ENCODE data around the gene AMBN. TPM values are rescaled to one million over a fixed set of nuclear protein-coding genes. Genes with fewer than 3 reads are reported as not detected.

AMBN gene
- total and polyA plus RNA-seq, 2 experiments from 2014 or later: not detected

DNA sequence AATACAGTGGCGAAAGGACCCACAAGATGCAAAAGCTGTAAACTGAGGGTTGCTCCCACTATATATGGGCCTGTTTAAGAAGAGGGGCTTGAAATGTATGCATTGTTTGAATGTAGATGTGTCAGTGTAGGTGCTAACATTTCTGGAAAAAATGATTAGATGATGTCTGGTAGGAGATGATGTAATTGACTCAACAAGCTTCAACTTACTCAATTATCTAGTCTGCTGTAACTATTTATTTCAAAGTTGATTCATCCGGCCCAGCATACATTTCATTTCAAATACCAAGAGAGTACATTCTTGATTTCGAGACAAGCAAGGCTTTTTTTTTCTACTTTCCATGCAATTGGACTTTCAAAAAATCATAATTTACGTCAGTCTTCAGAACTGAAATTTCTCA lies 27.2 kb downstream of the AMBN start:
- H3K9me2 ChIP-seq (ENCODE audit: insufficient read depth): no peaks in the 10 kb centered on the region
- H3K4me1 Mint-ChIP-seq: no peaks in the 10 kb centered on the region; the same call in 2 of the 3 replicates
- no peaks in the 10 kb centered on the region for H3K27me3 Mint-ChIP-seq (ENCODE audit: insufficient read depth, low read depth, poor library complexity)
- no peak overlapping the region for H2AFZ ChIP-seq
- no peak overlapping the region for H3K4me3 Mint-ChIP-seq
- TF ChIP-seq REST (IDR thresholded peaks at IDR 0.05; ENCODE audit: unreplicated experiment) (no peak), JUNB (IDR thresholded peaks at IDR 0.05; ENCODE audit: unreplicated experiment) (no peak), STAT1 (IDR thresholded peaks at IDR 0.05; ENCODE audit: unreplicated experiment) (no peak), NANOG (IDR thresholded peaks at IDR 0.05; ENCODE audit: borderline replicate concordance) (no peak), EZH2phosphoT487 (IDR thresholded peaks at IDR 0.05; ENCODE audit: unreplicated experiment) (no peak), ZNF331 (CRISPR knock-in tag; IDR thresholded peaks at IDR 0.05; ENCODE audit: low read depth) (no peak), ZNF114 (CRISPR knock-in tag; IDR thresholded peaks at IDR 0.05) (no peak), CREB1 (CRISPR knock-in tag; IDR thresholded peaks at IDR 0.05; ENCODE audit: low read depth) (no peak), POLR2AphosphoS5 (IDR thresholded peaks at IDR 0.05; ENCODE audit: low read depth) (no peak), EZH2 (IDR thresholded peaks at IDR 0.05; ENCODE audit: low read depth, unreplicated experiment) (no peak)
- TF ChIP-seq, protein P1, sequence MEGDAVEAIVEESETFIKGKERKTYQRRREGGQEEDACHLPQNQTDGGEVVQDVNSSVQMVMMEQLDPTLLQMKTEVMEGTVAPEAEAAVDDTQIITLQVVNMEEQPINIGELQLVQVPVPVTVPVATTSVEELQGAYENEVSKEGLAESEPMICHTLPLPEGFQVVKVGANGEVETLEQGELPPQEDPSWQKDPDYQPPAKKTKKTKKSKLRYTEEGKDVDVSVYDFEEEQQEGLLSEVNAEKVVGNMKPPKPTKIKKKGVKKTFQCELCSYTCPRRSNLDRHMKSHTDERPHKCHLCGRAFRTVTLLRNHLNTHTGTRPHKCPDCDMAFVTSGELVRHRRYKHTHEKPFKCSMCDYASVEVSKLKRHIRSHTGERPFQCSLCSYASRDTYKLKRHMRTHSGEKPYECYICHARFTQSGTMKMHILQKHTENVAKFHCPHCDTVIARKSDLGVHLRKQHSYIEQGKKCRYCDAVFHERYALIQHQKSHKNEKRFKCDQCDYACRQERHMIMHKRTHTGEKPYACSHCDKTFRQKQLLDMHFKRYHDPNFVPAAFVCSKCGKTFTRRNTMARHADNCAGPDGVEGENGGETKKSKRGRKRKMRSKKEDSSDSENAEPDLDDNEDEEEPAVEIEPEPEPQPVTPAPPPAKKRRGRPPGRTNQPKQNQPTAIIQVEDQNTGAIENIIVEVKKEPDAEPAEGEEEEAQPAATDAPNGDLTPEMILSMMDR (conservative IDR thresholded peaks at IDR 0.05; ENCODE audit: low read depth in 2 of 2): no peak
- TF ChIP-seq, protein P2, sequence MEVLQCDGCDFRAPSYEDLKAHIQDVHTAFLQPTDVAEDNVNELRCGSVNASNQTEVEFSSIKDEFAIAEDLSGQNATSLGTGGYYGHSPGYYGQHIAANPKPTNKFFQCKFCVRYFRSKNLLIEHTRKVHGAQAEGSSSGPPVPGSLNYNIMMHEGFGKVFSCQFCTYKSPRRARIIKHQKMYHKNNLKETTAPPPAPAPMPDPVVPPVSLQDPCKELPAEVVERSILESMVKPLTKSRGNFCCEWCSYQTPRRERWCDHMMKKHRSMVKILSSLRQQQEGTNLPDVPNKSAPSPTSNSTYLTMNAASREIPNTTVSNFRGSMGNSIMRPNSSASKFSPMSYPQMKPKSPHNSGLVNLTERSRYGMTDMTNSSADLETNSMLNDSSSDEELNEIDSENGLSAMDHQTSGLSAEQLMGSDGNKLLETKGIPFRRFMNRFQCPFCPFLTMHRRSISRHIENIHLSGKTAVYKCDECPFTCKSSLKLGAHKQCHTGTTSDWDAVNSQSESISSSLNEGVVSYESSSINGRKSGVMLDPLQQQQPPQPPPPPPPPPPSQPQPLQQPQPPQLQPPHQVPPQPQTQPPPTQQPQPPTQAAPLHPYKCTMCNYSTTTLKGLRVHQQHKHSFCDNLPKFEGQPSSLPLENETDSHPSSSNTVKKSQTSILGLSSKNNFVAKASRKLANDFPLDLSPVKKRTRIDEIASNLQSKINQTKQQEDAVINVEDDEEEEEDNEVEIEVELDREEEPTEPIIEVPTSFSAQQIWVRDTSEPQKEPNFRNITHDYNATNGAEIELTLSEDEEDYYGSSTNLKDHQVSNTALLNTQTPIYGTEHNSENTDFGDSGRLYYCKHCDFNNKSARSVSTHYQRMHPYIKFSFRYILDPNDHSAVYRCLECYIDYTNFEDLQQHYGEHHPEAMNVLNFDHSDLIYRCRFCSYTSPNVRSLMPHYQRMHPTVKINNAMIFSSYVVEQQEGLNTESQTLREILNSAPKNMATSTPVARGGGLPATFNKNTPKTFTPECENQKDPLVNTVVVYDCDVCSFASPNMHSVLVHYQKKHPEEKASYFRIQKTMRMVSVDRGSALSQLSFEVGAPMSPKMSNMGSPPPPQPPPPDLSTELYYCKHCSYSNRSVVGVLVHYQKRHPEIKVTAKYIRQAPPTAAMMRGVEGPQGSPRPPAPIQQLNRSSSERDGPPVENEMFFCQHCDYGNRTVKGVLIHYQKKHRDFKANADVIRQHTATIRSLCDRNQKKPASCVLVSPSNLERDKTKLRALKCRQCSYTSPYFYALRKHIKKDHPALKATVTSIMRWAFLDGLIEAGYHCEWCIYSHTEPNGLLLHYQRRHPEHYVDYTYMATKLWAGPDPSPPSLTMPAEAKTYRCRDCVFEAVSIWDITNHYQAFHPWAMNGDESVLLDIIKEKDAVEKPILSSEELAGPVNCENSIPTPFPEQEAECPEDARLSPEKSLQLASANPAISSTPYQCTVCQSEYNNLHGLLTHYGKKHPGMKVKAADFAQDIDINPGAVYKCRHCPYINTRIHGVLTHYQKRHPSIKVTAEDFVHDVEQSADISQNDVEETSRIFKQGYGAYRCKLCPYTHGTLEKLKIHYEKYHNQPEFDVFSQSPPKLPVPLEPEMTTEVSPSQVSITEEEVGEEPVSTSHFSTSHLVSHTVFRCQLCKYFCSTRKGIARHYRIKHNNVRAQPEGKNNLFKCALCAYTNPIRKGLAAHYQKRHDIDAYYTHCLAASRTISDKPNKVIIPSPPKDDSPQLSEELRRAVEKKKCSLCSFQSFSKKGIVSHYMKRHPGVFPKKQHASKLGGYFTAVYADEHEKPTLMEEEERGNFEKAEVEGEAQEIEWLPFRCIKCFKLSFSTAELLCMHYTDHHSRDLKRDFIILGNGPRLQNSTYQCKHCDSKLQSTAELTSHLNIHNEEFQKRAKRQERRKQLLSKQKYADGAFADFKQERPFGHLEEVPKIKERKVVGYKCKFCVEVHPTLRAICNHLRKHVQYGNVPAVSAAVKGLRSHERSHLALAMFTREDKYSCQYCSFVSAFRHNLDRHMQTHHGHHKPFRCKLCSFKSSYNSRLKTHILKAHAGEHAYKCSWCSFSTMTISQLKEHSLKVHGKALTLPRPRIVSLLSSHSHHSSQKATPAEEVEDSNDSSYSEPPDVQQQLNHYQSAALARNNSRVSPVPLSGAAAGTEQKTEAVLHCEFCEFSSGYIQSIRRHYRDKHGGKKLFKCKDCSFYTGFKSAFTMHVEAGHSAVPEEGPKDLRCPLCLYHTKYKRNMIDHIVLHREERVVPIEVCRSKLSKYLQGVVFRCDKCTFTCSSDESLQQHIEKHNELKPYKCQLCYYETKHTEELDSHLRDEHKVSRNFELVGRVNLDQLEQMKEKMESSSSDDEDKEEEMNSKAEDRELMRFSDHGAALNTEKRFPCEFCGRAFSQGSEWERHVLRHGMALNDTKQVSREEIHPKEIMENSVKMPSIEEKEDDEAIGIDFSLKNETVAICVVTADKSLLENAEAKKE (CRISPR knock-in tag; IDR thresholded peaks at IDR 0.05): no peak
- TF ChIP-seq, protein P3, sequence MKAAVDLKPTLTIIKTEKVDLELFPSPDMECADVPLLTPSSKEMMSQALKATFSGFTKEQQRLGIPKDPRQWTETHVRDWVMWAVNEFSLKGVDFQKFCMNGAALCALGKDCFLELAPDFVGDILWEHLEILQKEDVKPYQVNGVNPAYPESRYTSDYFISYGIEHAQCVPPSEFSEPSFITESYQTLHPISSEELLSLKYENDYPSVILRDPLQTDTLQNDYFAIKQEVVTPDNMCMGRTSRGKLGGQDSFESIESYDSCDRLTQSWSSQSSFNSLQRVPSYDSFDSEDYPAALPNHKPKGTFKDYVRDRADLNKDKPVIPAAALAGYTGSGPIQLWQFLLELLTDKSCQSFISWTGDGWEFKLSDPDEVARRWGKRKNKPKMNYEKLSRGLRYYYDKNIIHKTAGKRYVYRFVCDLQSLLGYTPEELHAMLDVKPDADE (IDR thresholded peaks at IDR 0.05): no peak
- no peak overlapping the region for H3K27ac Mint-ChIP-seq
- H3K27me3 ChIP-seq (ENCODE audit: insufficient read depth): no peaks in the 10 kb centered on the region
- H3K4me1 ChIP-seq (ENCODE audit: insufficient read depth): no peaks in the 10 kb centered on the region; the same call in 1 of the 2 replicates
- H3K9me3 Mint-ChIP-seq: no peaks in the 10 kb centered on the region
- no peak overlapping the region for H3K4me2 ChIP-seq
- no peaks in the 10 kb centered on the region; the same call in 2 of the 3 replicates for H3K36me3 Mint-ChIP-seq (ENCODE audit: low read depth)
- H3K36me3 ChIP-seq (ENCODE audit: insufficient read depth): no peaks in the 10 kb centered on the region
- DNase-seq (ENCODE audit: low spot score) (no peak), ATAC-seq (no peak)
- no peaks in the 10 kb centered on the region for H3F3A ChIP-seq (replicated peaks; ENCODE audit: low read depth)
- no peaks in the 10 kb centered on the region; the same call in 1 of the 2 replicates for H4K20me1 ChIP-seq (replicated peaks; ENCODE audit: insufficient read depth)
- no peaks in the 10 kb centered on the region for H3K79me2 ChIP-seq (replicated peaks; ENCODE audit: insufficient read depth)
- no peak overlapping the region for H3K27ac ChIP-seq (ENCODE audit: low read depth)
- H3K4me3 ChIP-seq: no peak overlapping the region
